ENCODE data around the gene CFAP119. TPM values are rescaled to one million over a fixed set of nuclear protein-coding genes. Genes with fewer than 3 reads are reported as not detected.

CFAP119 gene
- total and polyA plus RNA-seq, 9 of the 15 experiments (the other 6 are each of a cell fraction or from before 2014, with no cell fraction given): 5.5 to 33.7 (median 9.6) TPM

- TF ChIP-seq EP400 (IDR thresholded peaks at IDR 0.05): peak; percentile 86
- TF ChIP-seq SMAD1 (IDR thresholded peaks at IDR 0.05; ENCODE audit: low read depth, low read length, partially characterized antibody): peak; percentile 60
- TF ChIP-seq NFE2L1 (tag; IDR thresholded peaks at IDR 0.05; ENCODE audit: borderline replicate concordance, low read depth): no peak
- no peak for TF ChIP-seq BCL6 (CRISPR knock-in tag; IDR thresholded peaks at IDR 0.05)
- peak; percentile 86 for TF ChIP-seq PKNOX1 (IDR thresholded peaks at IDR 0.05)
- TF ChIP-seq NR3C1 (CRISPR knock-in tag; IDR thresholded peaks at IDR 0.05): no peak
- TF ChIP-seq FIP1L1 (IDR thresholded peaks at IDR 0.05; ENCODE audit: low read depth, low read length, poor library complexity, severe bottlenecking): no peak
- peak; percentile 77; the same call in 1 of the 2 replicates for TF ChIP-seq MTA3 (IDR thresholded peaks at IDR 0.05; ENCODE audit: borderline replicate concordance)
- no peak for TF ChIP-seq ZNF280B (CRISPR knock-in tag; IDR thresholded peaks at IDR 0.05)
- no peak for TF ChIP-seq CBX8 (IDR thresholded peaks at IDR 0.05; ENCODE audit: borderline replicate concordance, extremely low read depth, low read depth, low read length, poor library complexity, severe bottlenecking)
- TF ChIP-seq KLF6 (CRISPR knock-in tag; IDR thresholded peaks at IDR 0.05; ENCODE audit: borderline replicate concordance): no peak
- TF ChIP-seq HMG20B (CRISPR knock-in tag; IDR thresholded peaks at IDR 0.05): no peak
- TF ChIP-seq CHD7 (IDR thresholded peaks at IDR 0.05; ENCODE audit: low read depth, low read length): no peak
Observed at GRCh38 chr16:30747799-30748633, 13.8 kb downstream of the CFAP119 start, which contains the start of gene PHKG2 (continued).

All from K562 (cell line).